ENCODE results near the gene CDKN3.
"Not testable (repeated sequence)": the region's sequence is repeated elsewhere in the genome, so short reads cannot be mapped to it uniquely, and the experiment has no call there.

GRCh38 chr14:54458536-54458935 is 61.7 kb downstream of the CDKN3 start:
- TF ChIP-seq, protein P1, sequence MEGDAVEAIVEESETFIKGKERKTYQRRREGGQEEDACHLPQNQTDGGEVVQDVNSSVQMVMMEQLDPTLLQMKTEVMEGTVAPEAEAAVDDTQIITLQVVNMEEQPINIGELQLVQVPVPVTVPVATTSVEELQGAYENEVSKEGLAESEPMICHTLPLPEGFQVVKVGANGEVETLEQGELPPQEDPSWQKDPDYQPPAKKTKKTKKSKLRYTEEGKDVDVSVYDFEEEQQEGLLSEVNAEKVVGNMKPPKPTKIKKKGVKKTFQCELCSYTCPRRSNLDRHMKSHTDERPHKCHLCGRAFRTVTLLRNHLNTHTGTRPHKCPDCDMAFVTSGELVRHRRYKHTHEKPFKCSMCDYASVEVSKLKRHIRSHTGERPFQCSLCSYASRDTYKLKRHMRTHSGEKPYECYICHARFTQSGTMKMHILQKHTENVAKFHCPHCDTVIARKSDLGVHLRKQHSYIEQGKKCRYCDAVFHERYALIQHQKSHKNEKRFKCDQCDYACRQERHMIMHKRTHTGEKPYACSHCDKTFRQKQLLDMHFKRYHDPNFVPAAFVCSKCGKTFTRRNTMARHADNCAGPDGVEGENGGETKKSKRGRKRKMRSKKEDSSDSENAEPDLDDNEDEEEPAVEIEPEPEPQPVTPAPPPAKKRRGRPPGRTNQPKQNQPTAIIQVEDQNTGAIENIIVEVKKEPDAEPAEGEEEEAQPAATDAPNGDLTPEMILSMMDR (IDR thresholded peaks at IDR 0.05; ENCODE audit: insufficient read depth, low read length): not testable (repeated sequence)
- TF ChIP-seq, protein P2, sequence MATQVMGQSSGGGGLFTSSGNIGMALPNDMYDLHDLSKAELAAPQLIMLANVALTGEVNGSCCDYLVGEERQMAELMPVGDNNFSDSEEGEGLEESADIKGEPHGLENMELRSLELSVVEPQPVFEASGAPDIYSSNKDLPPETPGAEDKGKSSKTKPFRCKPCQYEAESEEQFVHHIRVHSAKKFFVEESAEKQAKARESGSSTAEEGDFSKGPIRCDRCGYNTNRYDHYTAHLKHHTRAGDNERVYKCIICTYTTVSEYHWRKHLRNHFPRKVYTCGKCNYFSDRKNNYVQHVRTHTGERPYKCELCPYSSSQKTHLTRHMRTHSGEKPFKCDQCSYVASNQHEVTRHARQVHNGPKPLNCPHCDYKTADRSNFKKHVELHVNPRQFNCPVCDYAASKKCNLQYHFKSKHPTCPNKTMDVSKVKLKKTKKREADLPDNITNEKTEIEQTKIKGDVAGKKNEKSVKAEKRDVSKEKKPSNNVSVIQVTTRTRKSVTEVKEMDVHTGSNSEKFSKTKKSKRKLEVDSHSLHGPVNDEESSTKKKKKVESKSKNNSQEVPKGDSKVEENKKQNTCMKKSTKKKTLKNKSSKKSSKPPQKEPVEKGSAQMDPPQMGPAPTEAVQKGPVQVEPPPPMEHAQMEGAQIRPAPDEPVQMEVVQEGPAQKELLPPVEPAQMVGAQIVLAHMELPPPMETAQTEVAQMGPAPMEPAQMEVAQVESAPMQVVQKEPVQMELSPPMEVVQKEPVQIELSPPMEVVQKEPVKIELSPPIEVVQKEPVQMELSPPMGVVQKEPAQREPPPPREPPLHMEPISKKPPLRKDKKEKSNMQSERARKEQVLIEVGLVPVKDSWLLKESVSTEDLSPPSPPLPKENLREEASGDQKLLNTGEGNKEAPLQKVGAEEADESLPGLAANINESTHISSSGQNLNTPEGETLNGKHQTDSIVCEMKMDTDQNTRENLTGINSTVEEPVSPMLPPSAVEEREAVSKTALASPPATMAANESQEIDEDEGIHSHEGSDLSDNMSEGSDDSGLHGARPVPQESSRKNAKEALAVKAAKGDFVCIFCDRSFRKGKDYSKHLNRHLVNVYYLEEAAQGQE (IDR thresholded peaks at IDR 0.05; ENCODE audit: insufficient replicate concordance, low read depth): not testable (repeated sequence)

Data from HL-60 (cell line).